CD4-positive, alpha-beta memory T cell (primary cell): Measurements from ENCODE around the gene TTYH2. TPM values are rescaled to one million over a fixed set of nuclear protein-coding genes. Genes with fewer than 3 reads are reported as not detected.
"Not testable (repeated sequence)": the region's sequence is repeated elsewhere in the genome, so short reads cannot be mapped to it uniquely, and the experiment has no call there.

Source experiments
- CTCF ChIA-PET: fragments of 350-600 bp; sonication (Branson Sonifier 250); formaldehyde crosslinking; loops from one replicate; lab custom pipeline; 2021; ENCODE audit warnings: inconsistent platforms; ENCODE audit not compliant: partially characterized antibody; lab: Charles Lee
- POLR2A ChIA-PET: fragments of 350-600 bp; sonication (Branson Sonifier 250); formaldehyde crosslinking; loops from one replicate; lab custom pipeline; 2021; ENCODE audit not compliant: partially characterized antibody; lab: Charles Lee
- DNase-seq, 5 donors: peaks; one replicate each; pipeline versions ENCODE4 v3.0.0 to v3.0.0-alpha.2; 2020 to 2022; ENCODE audit warnings: mixed read lengths in 1 of 5
- H3K27ac ChIP-seq: one replicate; pipeline ENCODE4 v1.7.0; 2013; ENCODE audit warnings: low read depth, low read length
- H3K27me3 ChIP-seq: 2 replicates; pipeline ENCODE4 v1.7.0; 2013; ENCODE audit warnings: mild to moderate bottlenecking, low read length, moderate library complexity; ENCODE audit not compliant: insufficient read depth
- H3K36me3 ChIP-seq: 2 replicates; pipeline ENCODE4 v1.7.0; 2013; ENCODE audit warnings: mild to moderate bottlenecking, low read length, moderate library complexity; ENCODE audit not compliant: insufficient read depth
- H3K4me1 ChIP-seq: 2 replicates; pipeline ENCODE4 v1.7.0; 2013; ENCODE audit warnings: mild to moderate bottlenecking, low read length, moderate library complexity; ENCODE audit not compliant: insufficient read depth
- H3K4me3 ChIP-seq, 2 donors: one replicate each; pipeline ENCODE4 v1.7.0; 2013; ENCODE audit warnings: low read length in 2 of 2, mild to moderate bottlenecking in 1 of 2
- H3K9me3 ChIP-seq, 2 donors: one replicate each; pipeline ENCODE4 v1.7.0; 2013; ENCODE audit warnings: low read length in 2 of 2, control low read depth in 1 of 2; ENCODE audit not compliant: control insufficient read depth in 1 of 2
- H3K27ac Mint-ChIP-seq, 7 donors: one replicate each; pipeline ENCODE4 v1.8.0; 2020 to 2021; ENCODE audit warnings: mixed read lengths in 7 of 7, mild to moderate bottlenecking in 6 of 7, inconsistent platforms in 3 of 7, moderate library complexity in 3 of 7
- H3K27me3 Mint-ChIP-seq, 2 donors: one replicate each; pipeline ENCODE4 v1.8.0; 2020 to 2021; ENCODE audit warnings: mixed read lengths in 2 of 2
- H3K36me3 Mint-ChIP-seq, 2 donors: one replicate each; pipeline ENCODE4 v1.8.0; 2020 to 2021; ENCODE audit warnings: mixed read lengths in 2 of 2, inconsistent platforms in 1 of 2, mild to moderate bottlenecking in 1 of 2
- H3K4me1 Mint-ChIP-seq, 4 donors: one replicate each; pipeline ENCODE4 v1.8.0; 2020 to 2021; ENCODE audit warnings: mixed read lengths in 4 of 4, mild to moderate bottlenecking in 1 of 4
- H3K4me3 Mint-ChIP-seq, 8 donors: one replicate each; pipeline ENCODE4 v1.8.0; 2020 to 2021; ENCODE audit warnings: mixed read lengths in 8 of 8, mild to moderate bottlenecking in 7 of 8, moderate library complexity in 6 of 8, inconsistent platforms in 3 of 8
- H3K9me3 Mint-ChIP-seq, 8 donors: one replicate each; pipeline ENCODE4 v1.8.0; 2020 to 2021; ENCODE audit warnings: mixed read lengths in 8 of 8, mild to moderate bottlenecking in 5 of 8, inconsistent platforms in 3 of 8, moderate library complexity in 1 of 8
- intact Hi-C: fragments of 100-400 bp; cut with micrococcal nuclease; formaldehyde crosslinking; loops from one replicate; pipeline ENCODE4 v1.15.1; 2023
- polyA plus RNA-seq, 2 donors: library from polyadenylated mRNA; unstranded; fragments of 300-500 nt; fragmentation: Illumina TruSeq; gene quantifications; one replicate each; pipeline ENCODE4 v1.2.3, GENCODE V29; 2021
- total RNA-seq, 2 experiments: library from RNA; stranded (reverse); gene quantifications; one replicate each; pipeline ENCODE4 v1.2.3, GENCODE V29; 2021

TTYH2 gene
- total and polyA plus RNA-seq, 4 experiments from 2014 or later: 7.0 to 42.4 (median 24.2) TPM

- ChIA-PET CTCF (interaction anchor here (2.4 kb wide), 1 partner anchor 14 kb away, joined by 6 read pairs; no protein-coding TSS in a partner anchor), POLR2A (no interaction called here)
- Mint-ChIP-seq H3K27me3 (peaks cover 3 to 19% of the 10 kb centered on the region in 2 donors), H3K4me1 (peaks cover 0 to 2% (median 0%) of the 10 kb centered on the region in 4 donors), H3K36me3 (no peaks in the 10 kb centered on the region), H3K9me3 (peaks cover 0 to 4% (median 0%) of the 10 kb centered on the region in 8 donors), H3K4me3 (no peak overlapping the region), H3K27ac (no peak overlapping the region)
- no peaks in the 10 kb centered on the region for H3K4me1 ChIP-seq
- DNase-seq: no peak
- H3K27me3 ChIP-seq: no peaks in the 10 kb centered on the region
- H3K4me3 ChIP-seq: no peak overlapping the region
- no peaks in the 10 kb centered on the region for H3K9me3 ChIP-seq
- no peaks in the 10 kb centered on the region for H3K36me3 ChIP-seq
- intact Hi-C loops: no loop called here
- H3K27ac ChIP-seq: no peak overlapping the region
Observed at GRCh38 chr17:74185571-74186185, 27.7 kb upstream of the TTYH2 start.

DNA sequence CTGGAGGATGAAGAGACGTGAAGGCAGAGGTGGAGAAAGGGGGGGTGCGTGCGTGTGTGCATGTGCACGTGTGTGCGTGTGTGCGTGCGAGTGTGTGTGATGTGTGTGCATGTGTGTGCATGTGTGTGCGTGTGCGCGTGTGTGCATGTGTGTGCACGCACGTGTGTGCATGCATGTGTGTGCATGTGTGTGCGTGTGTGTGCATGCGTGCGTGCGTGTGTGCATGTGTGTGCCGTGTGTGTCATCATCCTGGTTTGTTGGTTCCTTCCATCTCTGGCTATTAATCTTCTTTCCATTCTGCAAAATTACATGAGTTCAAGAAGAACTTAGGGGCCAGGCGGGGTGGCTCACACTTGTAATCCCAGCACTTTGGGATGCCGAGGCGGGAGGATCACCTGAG is 26.9 kb upstream of the TTYH2 start:
- H3K36me3 Mint-ChIP-seq: no peaks in the 10 kb centered on the region
- intact Hi-C loops: no loop called here
- no peak overlapping the region for H3K27ac Mint-ChIP-seq
- H3K27me3 Mint-ChIP-seq: peaks cover 3 to 18% of the 10 kb centered on the region in 2 donors
- Histone ChIP-seq H3K9me3 (no peaks in the 10 kb centered on the region), H3K36me3 (no peaks in the 10 kb centered on the region), H3K4me3 (no peak overlapping the region), H3K27me3 (no peaks in the 10 kb centered on the region), H3K4me1 (no peaks in the 10 kb centered on the region), H3K27ac (no peak overlapping the region)
- CTCF ChIA-PET: interaction anchor here (2.4 kb wide), 1 partner anchor 13 kb away, joined by 6 read pairs; no protein-coding TSS in a partner anchor
- no peak for DNase-seq
- H3K9me3 Mint-ChIP-seq: peaks cover 0 to 4% (median 0%) of the 10 kb centered on the region in 8 donors
- no peak overlapping the region for H3K4me3 Mint-ChIP-seq
- H3K4me1 Mint-ChIP-seq: peaks cover 0 to 3% (median 0%) of the 10 kb centered on the region in 4 donors
- POLR2A ChIA-PET: no interaction called here

DNA sequence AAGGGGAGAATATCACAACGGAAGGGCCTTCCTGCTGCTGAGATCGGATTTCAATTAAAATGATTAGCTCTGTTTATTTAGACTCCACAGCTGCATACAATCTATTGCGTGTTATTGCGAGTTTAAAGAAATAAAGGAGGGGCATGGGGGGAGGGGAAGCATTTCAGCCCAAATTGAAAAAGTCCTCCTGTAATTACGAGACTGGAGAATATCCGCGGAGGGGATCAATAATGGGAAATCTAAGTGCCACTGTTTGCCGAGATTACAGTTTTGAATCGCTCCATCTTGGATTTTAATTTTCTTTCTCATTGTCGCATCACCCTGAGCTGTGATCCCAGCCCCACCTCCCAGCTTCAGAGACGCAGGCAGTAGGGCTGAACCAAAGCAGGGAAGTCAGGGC is 25.6 kb upstream of the TTYH2 start:
- Mint-ChIP-seq H3K36me3 (no peaks in the 10 kb centered on the region), H3K4me1 (peaks cover 0 to 3% (median 0%) of the 10 kb centered on the region in 4 donors), H3K4me3 (no peak overlapping the region), H3K9me3 (peaks cover 0 to 4% (median 0%) of the 10 kb centered on the region in 8 donors), H3K27ac (no peak overlapping the region), H3K27me3 (peaks cover 3 to 16% of the 10 kb centered on the region in 2 donors)
- H3K4me1 ChIP-seq: no peaks in the 10 kb centered on the region
- H3K27ac ChIP-seq: no peak overlapping the region
- CTCF ChIA-PET: interaction anchor here (2.4 kb wide), 1 partner anchor 12 kb away, joined by 6 read pairs; no protein-coding TSS in a partner anchor
- no peak for DNase-seq
- H3K4me3 ChIP-seq: no peak overlapping the region
- H3K36me3 ChIP-seq: no peaks in the 10 kb centered on the region
- H3K9me3 ChIP-seq: no peaks in the 10 kb centered on the region
- intact Hi-C loops: no loop called here
- POLR2A ChIA-PET: interaction anchor here (0.7 kb wide), 1 partner anchor 15 kb away, joined by 3 read pairs; the partner anchor contains the start of gene RPL38
- no peaks in the 10 kb centered on the region for H3K27me3 ChIP-seq

- H3K27ac Mint-ChIP-seq, CTCF ChIA-PET, H3K4me1 ChIP-seq, H3K9me3 Mint-ChIP-seq, DNase-seq, H3K4me3 Mint-ChIP-seq, H3K36me3 ChIP-seq, H3K9me3 ChIP-seq, H3K27ac ChIP-seq, H3K4me1 Mint-ChIP-seq, POLR2A ChIA-PET, H3K27me3 ChIP-seq, H3K4me3 ChIP-seq, intact Hi-C loops, H3K36me3 Mint-ChIP-seq: not testable (repeated sequence)
- H3K27me3 Mint-ChIP-seq: peaks cover 3 to 18% of the 10 kb centered on the region in 2 donors
Observed at GRCh38 chr17:74188687-74189086, 24.7 kb upstream of the TTYH2 start.

DNA sequence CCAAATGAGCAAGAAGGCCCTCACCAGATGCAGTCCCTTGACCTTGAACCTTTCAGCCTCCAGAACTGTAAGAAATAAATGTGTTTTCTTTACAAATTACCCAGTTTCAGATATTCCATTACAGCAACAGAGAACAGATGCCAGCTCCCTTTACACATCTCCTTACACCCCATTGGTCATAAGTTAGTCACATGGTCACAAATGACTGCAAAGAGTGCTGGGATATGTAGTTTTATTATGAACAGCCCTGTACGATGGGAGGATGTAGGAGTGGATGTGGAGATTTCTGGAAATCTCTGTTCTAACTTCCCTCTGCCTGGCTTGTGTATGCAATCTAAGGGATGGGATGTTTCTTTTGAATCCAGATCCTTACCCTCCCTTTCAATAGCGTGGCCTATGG is 23.2 kb upstream of the TTYH2 start:
- H3K4me1 ChIP-seq: no peaks in the 10 kb centered on the region
- no peaks in the 10 kb centered on the region for H3K9me3 ChIP-seq
- no peak overlapping the region for H3K27ac ChIP-seq
- Mint-ChIP-seq H3K36me3 (no peaks in the 10 kb centered on the region), H3K4me1 (peaks cover 0 to 6% (median 0%) of the 10 kb centered on the region in 4 donors), H3K9me3 (peaks cover 0 to 4% (median 0%) of the 10 kb centered on the region in 8 donors), H3K4me3 (no peak overlapping the region), H3K27me3 (peaks cover 9 to 25% of the 10 kb centered on the region in 2 donors), H3K27ac (no peak overlapping the region)
- DNase-seq: peak in 1 of 5 donors; percentile 23
- ChIA-PET CTCF (interaction anchor here (2.0 kb wide), 1 partner anchor 10 kb away, joined by 6 read pairs; no protein-coding TSS in a partner anchor), POLR2A (no interaction called here)
- no peak overlapping the region for H3K4me3 ChIP-seq
- H3K36me3 ChIP-seq: no peaks in the 10 kb centered on the region
- no peaks in the 10 kb centered on the region for H3K27me3 ChIP-seq
- intact Hi-C loops: no loop called here

DNA sequence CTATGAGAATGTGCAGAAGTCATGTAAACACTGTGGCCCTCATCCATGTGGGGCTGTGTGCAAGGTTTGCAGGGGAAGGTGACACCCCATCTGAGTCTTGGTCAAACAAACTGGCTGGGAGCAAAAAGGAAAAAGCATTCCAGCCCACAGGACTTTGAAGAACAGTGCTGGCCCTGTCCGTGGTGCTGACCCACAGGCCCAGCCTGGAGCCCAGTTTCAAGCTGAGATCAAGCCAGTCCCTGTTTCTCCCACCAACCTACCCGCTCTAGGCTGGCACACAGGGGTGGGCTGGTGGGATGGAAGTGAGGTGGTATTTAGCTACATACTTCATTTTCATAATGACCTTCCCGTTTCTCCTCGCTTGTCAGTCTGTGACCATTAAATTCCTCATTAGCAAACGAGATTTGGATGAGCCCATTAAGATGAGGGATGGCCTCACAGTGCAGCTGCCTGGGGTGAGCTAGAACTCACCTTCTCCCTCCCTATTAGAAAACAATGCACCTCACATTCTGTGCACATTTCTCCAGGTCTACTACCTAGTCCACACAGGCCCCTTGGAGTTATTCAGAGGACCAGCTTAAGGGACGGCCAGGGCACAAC is 22.5 kb upstream of the TTYH2 start:
- Histone ChIP-seq H3K27ac (no peak overlapping the region), H3K27me3 (peaks cover 5% of the 10 kb centered on the region), H3K36me3 (no peaks in the 10 kb centered on the region), H3K4me3 (no peak overlapping the region), H3K4me1 (no peaks in the 10 kb centered on the region), H3K9me3 (no peaks in the 10 kb centered on the region)
- H3K27ac Mint-ChIP-seq: no peak overlapping the region
- H3K4me3 Mint-ChIP-seq: no peak overlapping the region
- H3K36me3 Mint-ChIP-seq: no peaks in the 10 kb centered on the region
- intact Hi-C loops: no loop called here
- peaks cover 14 to 22% of the 10 kb centered on the region in 2 donors for H3K27me3 Mint-ChIP-seq
- H3K9me3 Mint-ChIP-seq: peaks cover 0 to 4% (median 0%) of the 10 kb centered on the region in 8 donors
- no peak for DNase-seq
- POLR2A ChIA-PET: interaction anchor here (0.5 to 0.6 kb wide), 2 partner anchors 16 to 28 kb away, joined by 3 read pairs; no protein-coding TSS in a partner anchor
- H3K4me1 Mint-ChIP-seq: peaks cover 0 to 6% (median 0%) of the 10 kb centered on the region in 4 donors
- CTCF ChIA-PET: interaction anchor here (1.3 to 2.0 kb wide), 2 partner anchors 9 to 12 kb away, joined by 3 to 6 read pairs; no protein-coding TSS in a partner anchor
